H1 (cell line): ENCODE results near the gene BUD23. TPM values are rescaled to one million over a fixed set of nuclear protein-coding genes. Genes with fewer than 3 reads are reported as not detected.

ENCODE experiments used
- CTCF ChIA-PET: fragments of 300-600 bp; sonication (Branson Sonifier 250); formaldehyde crosslinking; loops from one replicate; lab custom pipeline; 2021; ENCODE audit not compliant: partially characterized antibody; lab: Charles Lee
- POLR2A ChIA-PET: fragments of 300-600 bp; sonication (Branson Sonifier 250); formaldehyde crosslinking; loops from one replicate; lab custom pipeline; 2021; ENCODE audit warnings: inconsistent platforms; ENCODE audit not compliant: partially characterized antibody; lab: Charles Lee
- DNase-seq, 2 experiments: peaks; one replicate each; pipeline versions ENCODE4 v3.0.0 to v3.0.0-alpha.2; 2010 to 2022; ENCODE audit warnings: low spot score in 2 of 2, low read depth in 1 of 2, mixed read lengths in 1 of 2
- FAIRE-seq: peaks from 2 replicates; lab custom pipeline; 2011; peaks lifted over from hg19 to GRCh38; lab: Jason Lieb, UNC
- H2AFZ ChIP-seq: 2 replicates; pipeline ENCODE4 v1.8.1; 2012; ENCODE audit warnings: low read length, inconsistent platforms
- H2AK5ac ChIP-seq: 2 replicates; pipeline ENCODE4 v1.6.1; 2013; ENCODE audit warnings: low read depth, low read length
- H2BK120ac ChIP-seq: replicated peaks from 2 replicates; pipeline ENCODE3; 2013; ENCODE audit warnings: low read depth, low read length, inconsistent platforms
- H2BK12ac ChIP-seq: 2 replicates; pipeline ENCODE4 v1.6.1; 2013; ENCODE audit warnings: low read depth, low read length
- H2BK15ac ChIP-seq: 2 replicates; pipeline ENCODE4 v1.6.1; 2013; ENCODE audit warnings: low read length
- H2BK20ac ChIP-seq: 2 replicates; pipeline ENCODE4 v1.6.1; 2013; ENCODE audit warnings: low read length
- H2BK5ac ChIP-seq: 2 replicates; pipeline ENCODE4 v1.6.1; 2013; ENCODE audit warnings: low read depth, low read length
- H3K14ac ChIP-seq: 2 replicates; pipeline ENCODE4 v1.6.1; 2013; ENCODE audit warnings: inconsistent platforms; ENCODE audit not compliant: insufficient read length
- H3K18ac ChIP-seq: 2 replicates; pipeline ENCODE4 v1.6.1; 2013; ENCODE audit warnings: low read length; ENCODE audit errors: extremely low read depth
- H3K23ac ChIP-seq: 2 replicates; pipeline ENCODE4 v1.6.1; 2013; ENCODE audit warnings: inconsistent platforms; ENCODE audit not compliant: insufficient read length
- H3K23me2 ChIP-seq: 2 replicates; pipeline ENCODE4 v1.6.1; 2013; ENCODE audit warnings: low read depth, low read length
- H3K27ac ChIP-seq: 2 replicates; pipeline ENCODE4 v1.6.1; 2011; ENCODE audit warnings: low read depth, low read length, inconsistent platforms
- H3K27me3 ChIP-seq, 4 experiments: replicated peaks in 1 of 4; 1 replicate in 1 of 4; 2 replicates in 3 of 4; pipeline versions ENCODE4 v1.6.1 to v1.8.1; 2011 to 2013; ENCODE audit warnings: low read length in 3 of 4, mild to moderate bottlenecking in 3 of 4, inconsistent platforms in 2 of 4, mixed read lengths in 2 of 4, moderate library complexity in 1 of 4; ENCODE audit not compliant: control insufficient read depth in 3 of 4, insufficient read depth in 3 of 4; ENCODE audit errors: extremely low read depth in 1 of 4
- H3K36me3 ChIP-seq, 4 experiments: 2 replicates each; pipeline versions ENCODE4 v1.6.1 to v1.8.1; 2011 to 2013; ENCODE audit warnings: mild to moderate bottlenecking in 4 of 4, low read length in 3 of 4, moderate library complexity in 2 of 4, control low read depth in 1 of 4, inconsistent platforms in 1 of 4; ENCODE audit not compliant: insufficient read depth in 4 of 4, control insufficient read depth in 2 of 4
- H3K4ac ChIP-seq: replicated peaks from 2 replicates; pipeline ENCODE3; 2013; ENCODE audit warnings: low read length, low read depth, mixed read lengths, inconsistent platforms; ENCODE audit not compliant: insufficient read length
- H3K4me1 ChIP-seq, 4 experiments: replicated peaks in 1 of 4; 1 replicate in 1 of 4; 2 replicates in 3 of 4; pipeline versions ENCODE4 v1.6.1 to v1.8.1; 2011 to 2013; ENCODE audit warnings: low read length in 3 of 4, inconsistent platforms in 2 of 4, mixed read lengths in 1 of 4; ENCODE audit not compliant: insufficient read depth in 4 of 4, control insufficient read depth in 3 of 4
- H3K4me2 ChIP-seq, 2 experiments: 2 replicates each; pipeline versions ENCODE4 v1.6.1 to v1.8.1; 2011 to 2013; ENCODE audit warnings: low read depth in 2 of 2, low read length in 2 of 2, control low read depth in 1 of 2, inconsistent platforms in 1 of 2, mild to moderate bottlenecking in 1 of 2; ENCODE audit not compliant: insufficient read depth in 1 of 2
- H3K4me3 ChIP-seq, 4 experiments: fragments of 200-600, 300-600 bp in 1 of 4; sonication (generic), shearing (Covaris generic), sonication (Bioruptor Twin) in 1 of 4; 2 replicates each; pipeline versions ENCODE4 v1.5.1 to v1.8.1; 2011 to 2016; ENCODE audit warnings: low read length in 4 of 4, low read depth in 3 of 4, control low read depth in 2 of 4, inconsistent platforms in 2 of 4, mild to moderate bottlenecking in 2 of 4, mixed read lengths in 1 of 4, moderate library complexity in 1 of 4; ENCODE audit not compliant: insufficient read depth in 2 of 4; ENCODE audit errors: extremely low read depth in 1 of 4
- H3K56ac ChIP-seq: replicated peaks from 2 replicates; pipeline ENCODE3; 2013; ENCODE audit warnings: low read depth, mild to moderate bottlenecking, mixed read lengths, low read length, inconsistent platforms; ENCODE audit not compliant: insufficient read length
- H3K79me1 ChIP-seq: 2 replicates; pipeline ENCODE4 v1.6.1; 2013; ENCODE audit warnings: low read depth, low read length, control low read depth
- H3K79me2 ChIP-seq, 2 experiments: 2 replicates each; pipeline versions ENCODE4 v1.6.1 to v1.8.1; 2012 to 2013; ENCODE audit warnings: low read length in 2 of 2, mild to moderate bottlenecking in 2 of 2, inconsistent platforms in 1 of 2; ENCODE audit not compliant: insufficient read depth in 2 of 2, control insufficient read depth in 1 of 2
- H3K9ac ChIP-seq, 4 experiments: replicated peaks in 1 of 4; 1 replicate in 1 of 4; 2 replicates in 3 of 4; pipeline versions ENCODE4 v1.6.1 to v1.8.1; 2011 to 2013; ENCODE audit warnings: low read depth in 3 of 4, low read length in 3 of 4, control low read depth in 2 of 4, mild to moderate bottlenecking in 2 of 4, moderate library complexity in 2 of 4, inconsistent platforms in 1 of 4; ENCODE audit errors: extremely low read depth in 1 of 4
- H3K9me3 ChIP-seq, 2 experiments: 2 replicates each; pipeline versions ENCODE4 v1.6.1 to v1.8.1; 2012 to 2013; ENCODE audit warnings: mild to moderate bottlenecking in 2 of 2, moderate library complexity in 2 of 2, control low read depth in 1 of 2, inconsistent platforms in 1 of 2, low read depth in 1 of 2, low read length in 1 of 2, mixed read lengths in 1 of 2; ENCODE audit not compliant: insufficient read depth in 2 of 2
- H4K20me1 ChIP-seq, 2 experiments: replicated peaks in 1 of 2; 2 replicates each; pipeline versions ENCODE3 to v1.8.1; 2011 to 2013; ENCODE audit warnings: inconsistent platforms in 2 of 2, low read length in 2 of 2, mild to moderate bottlenecking in 1 of 2; ENCODE audit not compliant: insufficient read depth in 2 of 2, control insufficient read depth in 1 of 2
- H4K5ac ChIP-seq: 2 replicates; pipeline ENCODE4 v1.6.1; 2013; ENCODE audit warnings: low read length, low read depth, mixed read lengths, inconsistent platforms; ENCODE audit not compliant: insufficient read length
- H4K8ac ChIP-seq: 2 replicates; pipeline ENCODE4 v1.8.0; 2013; ENCODE audit warnings: mild to moderate bottlenecking, moderate library complexity, low read length, inconsistent platforms; ENCODE audit not compliant: insufficient read depth; ENCODE audit errors: extremely low read depth
- H4K91ac ChIP-seq: replicated peaks from 2 replicates; pipeline ENCODE3; 2013; ENCODE audit warnings: low read length, mixed read lengths, inconsistent platforms; ENCODE audit not compliant: insufficient read length
- BRCA1 ChIP-seq: IDR thresholded peaks from 2 replicates; pipeline ENCODE4 v1.6.1; 2012; ENCODE audit warnings: low read depth, low read length, improper control_type of control experiment
- FOSL1 ChIP-seq: IDR thresholded peaks from 2 replicates; pipeline ENCODE4 v1.6.1; 2011; ENCODE audit warnings: mild to moderate bottlenecking, low read depth, low read length, moderate library complexity; ENCODE audit not compliant: insufficient read depth
- GTF2F1 ChIP-seq: IDR thresholded peaks from 2 replicates; pipeline ENCODE4 v1.6.1; 2012; ENCODE audit warnings: low read depth, low read length, improper control_type of control experiment, borderline replicate concordance
- JUN ChIP-seq: IDR thresholded peaks from 2 replicates; pipeline ENCODE4 v1.6.1; 2011; ENCODE audit warnings: low read depth, mild to moderate bottlenecking, improper control_type of control experiment, low read length
- KDM4A ChIP-seq: IDR thresholded peaks from one replicate; pipeline ENCODE4 v1.7.1; 2012; ENCODE audit warnings: low read depth, mild to moderate bottlenecking, moderate library complexity, low read length, inconsistent platforms; ENCODE audit not compliant: severe bottlenecking
- KDM5A ChIP-seq: fragments of 200-600 bp; IDR thresholded peaks from 2 replicates; pipeline ENCODE4 v1.7.1; 2012; ENCODE audit warnings: mild to moderate bottlenecking, low read length, inconsistent platforms, mixed read lengths
- NRF1 ChIP-seq: IDR thresholded peaks from 2 replicates; pipeline ENCODE4 v1.6.1; 2011; ENCODE audit warnings: mild to moderate bottlenecking, low read depth, low read length, improper control_type of control experiment
- POU5F1 ChIP-seq: IDR thresholded peaks from 2 replicates; pipeline ENCODE4 v1.6.1; 2011; ENCODE audit warnings: low read depth, mild to moderate bottlenecking, low read length, moderate library complexity
- RAD21 ChIP-seq, 2 experiments: IDR thresholded peaks in 1 of 2; conservative IDR thresholded peaks in 1 of 2; 2 replicates each; pipeline ENCODE4 v1.6.1; 2011; ENCODE audit warnings: low read depth in 2 of 2, low read length in 2 of 2, improper control_type of control experiment in 1 of 2, inconsistent platforms in 1 of 2, mild to moderate bottlenecking in 1 of 2, moderate library complexity in 1 of 2
- RBBP5 ChIP-seq: IDR thresholded peaks from 2 replicates; pipeline ENCODE4 v1.7.1; 2012; ENCODE audit warnings: low read depth, mild to moderate bottlenecking, inconsistent platforms, low read length, moderate library complexity, borderline replicate concordance
- WGBS, 2 experiments: shearing (Covaris generic) in 1 of 2; methylation state at CpG; one replicate each; pipeline versions ENCODE4 v1.1.6 to v1.1.7; 2013 to 2015; ENCODE audit warnings: low lambda C conversion rate in 2 of 2, mixed read lengths in 2 of 2, inconsistent platforms in 1 of 2, low coverage in 1 of 2, missing lambda C conversion rate in 1 of 2; ENCODE audit not compliant: insufficient replicate concordance in 2 of 2, insufficient coverage in 1 of 2, insufficient read length in 1 of 2; ENCODE audit errors: extremely low coverage in 1 of 2, missing lambda C conversion rate in 1 of 2; 5-methylcytosine and 5-hydroxymethylcytosine counted together
- polyA plus RNA-seq, 7 experiments: library from polyadenylated mRNA; depleted of rRNA in 3 of 7; stranded (reverse) in 5 of 7; unstranded in 2 of 7; fragments of >200 nt in 5 of 7; fragments of 200-250 nt in 2 of 7; gene quantifications; 1 replicate in 5 of 7; 2 replicates in 1 of 7; 4 replicates in 1 of 7; pipeline versions ENCODE4 v1.2.1 to v1.2.3, GENCODE V29; 2011 to 2013; ENCODE audit warnings: missing spikeins in 2 of 7, mixed read lengths in 2 of 7
- total RNA-seq: library from RNA; stranded (reverse); fragmentation: NEBNext Ultra II Directional; extraction: Animal tissue kit (Norgen Biotek cat#: 25700); gene quantifications from 2 replicates; pipeline ENCODE4 v1.2.1, GENCODE V29; 2021

Gene BUD23
- total and polyA plus RNA-seq, 2 of the 8 experiments (the other 6 are each of a cell fraction or from before 2014, with no cell fraction given), result 72.3 to 78.4 TPM

- Histone ChIP-seq H3K14ac (no peak overlapping the region), H2AFZ (no peak overlapping the region), H3K56ac (no peak overlapping the region), H4K5ac (no peak overlapping the region), H3K79me2 (no peaks in the 10 kb centered on the region), H3K9ac (no peak overlapping the region), H3K36me3 (no peaks in the 10 kb centered on the region), H2BK20ac (no peak overlapping the region), H3K9me3 (no peaks in the 10 kb centered on the region), H2AK5ac (no peak overlapping the region), H4K20me1 (peaks cover 6 to 11% of the 10 kb centered on the region in 2 experiments), H3K4me1 (no peaks in the 10 kb centered on the region; a peak in 1 of 7 replicates), H3K4me2 (no peak overlapping the region), H3K27ac (no peak overlapping the region), H3K18ac (no peak overlapping the region), H2BK12ac (no peak overlapping the region), H2BK5ac (no peak overlapping the region), H3K27me3 (peaks cover 0 to 18% (median 13%) of the 10 kb centered on the region in 4 experiments; a peak in 5 of 7 replicates), H3K4me3 (no peak overlapping the region), H2BK120ac (no peak overlapping the region), H2BK15ac (no peak overlapping the region), H3K79me1 (peaks cover 5% of the 10 kb centered on the region), H4K91ac (no peak overlapping the region), H3K23ac (no peak overlapping the region), H3K4ac (no peak overlapping the region), H4K8ac (no peak overlapping the region), H3K23me2 (peaks cover 6% of the 10 kb centered on the region; the same call in 1 of the 2 replicates)
- no peak for FAIRE-seq
- ChIA-PET POLR2A (no interaction called here), CTCF (interaction anchor here (0.7 to 1.7 kb wide), 5 partner anchors 12 to 115 kb away, joined by 3 to 6 read pairs (median 4); no protein-coding TSS in a partner anchor)
- no peak for TF ChIP-seq POU5F1
- no peak for TF ChIP-seq GTF2F1
- TF ChIP-seq BRCA1, result no peak
- no peak for TF ChIP-seq KDM4A
- no peak for TF ChIP-seq RBBP5
- no peak for TF ChIP-seq FOSL1
- no peak for TF ChIP-seq JUN
- no peak for TF ChIP-seq NRF1
- TF ChIP-seq RAD21 (IDR thresholded peaks at IDR 0.05 in 1 of 2, conservative IDR thresholded peaks at IDR 0.05 in 1 of 2; ENCODE audit: low read depth in 2 of 2, low read length in 2 of 2), result no peak
- TF ChIP-seq KDM5A, result no peak
- 67% methylated on average over 3 of the region's 3 CpGs; no CpG with 5 or more reads in 1 of the 2 experiments for WGBS, 2 experiments
- no peak for DNase-seq
Observed at GRCh38 chr7:73721377-73721817, 38.0 kb downstream of the BUD23 start.
